ENCODE results near the gene MT1F.
A peak's percentile ranks its signal among the peaks of the same experiment; 100 is the strongest.
"Not testable (repeated sequence)": the region's sequence is repeated elsewhere in the genome, so short reads cannot be mapped to it uniquely, and the experiment has no call there.

MT1F gene

DNA sequence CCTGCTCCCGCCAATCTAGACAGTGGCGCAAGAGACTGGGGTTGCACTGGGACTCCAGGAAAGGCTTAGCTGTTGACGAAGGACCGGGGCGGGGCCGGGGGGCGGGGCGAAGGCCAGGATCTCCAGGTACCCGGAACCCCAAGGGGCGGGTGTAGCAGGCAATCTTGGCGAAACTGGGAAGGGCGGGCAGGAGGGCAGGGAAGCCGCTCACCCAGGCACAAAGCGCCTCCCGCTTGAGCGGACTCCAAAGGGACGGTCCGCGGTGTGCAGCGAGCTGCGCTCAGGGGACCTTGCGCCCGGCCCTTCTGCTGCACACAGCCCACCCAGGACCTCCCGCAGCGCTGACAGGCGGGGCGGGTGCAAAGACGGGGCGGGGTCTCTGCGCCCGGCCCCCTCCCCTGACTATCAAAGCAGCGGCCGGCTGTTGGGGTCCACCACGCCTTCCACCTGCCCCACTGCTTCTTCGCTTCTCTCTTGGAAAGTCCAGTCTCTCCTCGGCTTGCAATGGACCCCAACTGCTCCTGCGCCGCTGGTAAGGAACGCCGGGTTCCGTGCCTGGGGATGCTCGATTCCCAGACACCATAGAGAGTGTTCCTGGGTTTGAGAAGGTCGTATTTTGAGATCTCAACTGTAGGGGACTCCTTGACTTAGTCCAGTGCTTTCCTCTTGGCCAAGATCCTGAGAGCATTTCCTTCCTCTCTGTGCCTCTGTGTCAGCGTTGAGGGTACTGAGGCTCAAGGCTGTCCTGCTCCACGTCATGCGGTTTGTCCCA lies at the start of gene MT1F:
Gene MT1F, plus strand, starts transcription at position 405 of the 772 bp plus-strand sequence. Its CDS starts 100 bp downstream, at position 505.
- DNase-seq: peak; percentile 54

DNA sequence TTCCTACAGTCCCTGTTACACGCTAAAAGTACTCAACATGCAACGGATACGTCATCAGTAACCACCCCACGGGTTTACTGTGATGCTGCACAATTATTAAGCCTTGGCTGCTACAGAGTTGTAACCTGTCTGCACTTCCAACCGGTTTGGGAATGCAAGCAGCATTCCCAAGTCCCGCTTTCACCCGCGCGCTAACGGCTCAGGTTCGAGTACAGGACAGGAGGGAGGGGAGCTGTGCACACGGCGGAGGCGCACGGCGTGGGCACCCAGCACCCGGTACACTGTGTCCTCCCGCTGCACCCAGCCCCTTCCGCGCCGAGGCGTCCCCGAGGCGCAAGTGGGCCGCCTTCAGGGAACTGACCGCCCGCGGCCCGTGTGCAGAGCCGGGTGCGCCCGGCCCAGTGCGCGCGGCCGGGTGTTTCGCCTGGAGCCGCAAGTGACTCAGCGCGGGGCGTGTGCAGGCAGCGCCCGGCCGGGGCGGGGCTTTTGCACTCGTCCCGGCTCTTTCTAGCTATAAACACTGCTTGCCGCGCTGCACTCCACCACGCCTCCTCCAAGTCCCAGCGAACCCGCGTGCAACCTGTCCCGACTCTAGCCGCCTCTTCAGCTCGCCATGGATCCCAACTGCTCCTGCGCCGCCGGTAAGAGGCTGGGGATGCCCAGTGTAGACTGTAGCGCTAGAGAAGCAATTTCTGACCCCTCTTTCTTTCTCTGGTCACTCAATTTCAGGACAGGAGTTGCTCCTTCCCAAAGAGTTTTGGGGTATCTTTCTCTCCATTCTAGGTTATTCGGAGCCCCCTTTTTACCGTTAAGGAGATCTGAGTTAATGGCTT lies 49.5 kb upstream of the MT1F start, which contains the start of gene MT2A:
Gene MT2A, plus strand, starts transcription at position 542 of the 833 bp plus-strand sequence. Its CDS starts 72 bp downstream, at position 614.
- DNase-seq: peak; percentile 95

DNA sequence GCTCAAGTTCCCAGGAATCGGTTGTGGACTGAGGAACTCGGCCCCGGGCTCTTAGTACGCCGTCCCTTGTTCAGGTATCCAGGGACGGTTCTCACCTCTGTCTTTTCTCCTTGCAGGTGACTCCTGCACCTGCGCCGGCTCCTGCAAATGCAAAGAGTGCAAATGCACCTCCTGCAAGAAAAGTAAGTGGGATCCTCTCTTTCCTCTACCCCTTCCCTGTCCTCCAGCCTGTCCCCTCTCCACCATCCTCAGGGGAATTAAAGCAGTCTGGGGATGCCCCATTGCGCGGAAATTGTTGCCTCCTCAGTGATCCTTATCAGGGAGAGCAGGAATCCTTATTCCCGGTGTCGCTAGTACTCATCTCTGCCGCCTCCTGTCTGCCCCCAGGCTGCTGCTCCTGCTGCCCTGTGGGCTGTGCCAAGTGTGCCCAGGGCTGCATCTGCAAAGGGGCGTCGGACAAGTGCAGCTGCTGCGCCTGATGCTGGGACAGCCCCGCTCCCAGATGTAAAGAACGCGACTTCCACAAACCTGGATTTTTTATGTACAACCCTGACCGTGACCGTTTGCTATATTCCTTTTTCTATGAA lies 48.8 kb upstream of the MT1F start:
- DNase-seq: no peak

DNA sequence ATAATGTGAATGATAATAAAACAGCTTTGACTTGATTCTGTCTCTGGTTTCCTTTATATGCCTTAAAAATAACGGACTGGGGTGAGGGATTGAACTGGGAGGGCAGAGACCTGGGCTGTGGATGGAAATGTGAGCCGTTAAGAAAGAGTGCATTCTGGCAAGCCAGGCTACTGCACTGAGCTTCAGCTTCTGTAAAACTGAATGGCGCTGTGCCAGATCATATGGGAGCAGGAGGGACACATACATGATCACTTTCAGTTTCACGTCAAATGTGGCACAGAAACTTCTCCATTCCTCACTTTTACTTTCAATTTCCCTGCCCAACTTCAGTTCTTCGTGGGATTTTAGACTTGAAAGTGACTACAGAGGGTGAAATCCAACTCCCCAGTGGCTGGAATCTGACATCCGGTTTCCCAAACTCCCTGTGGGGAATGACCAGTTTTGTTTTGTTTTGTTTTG lies 48.3 kb upstream of the MT1F start:
- DNase-seq: peak; percentile 87

DNA sequence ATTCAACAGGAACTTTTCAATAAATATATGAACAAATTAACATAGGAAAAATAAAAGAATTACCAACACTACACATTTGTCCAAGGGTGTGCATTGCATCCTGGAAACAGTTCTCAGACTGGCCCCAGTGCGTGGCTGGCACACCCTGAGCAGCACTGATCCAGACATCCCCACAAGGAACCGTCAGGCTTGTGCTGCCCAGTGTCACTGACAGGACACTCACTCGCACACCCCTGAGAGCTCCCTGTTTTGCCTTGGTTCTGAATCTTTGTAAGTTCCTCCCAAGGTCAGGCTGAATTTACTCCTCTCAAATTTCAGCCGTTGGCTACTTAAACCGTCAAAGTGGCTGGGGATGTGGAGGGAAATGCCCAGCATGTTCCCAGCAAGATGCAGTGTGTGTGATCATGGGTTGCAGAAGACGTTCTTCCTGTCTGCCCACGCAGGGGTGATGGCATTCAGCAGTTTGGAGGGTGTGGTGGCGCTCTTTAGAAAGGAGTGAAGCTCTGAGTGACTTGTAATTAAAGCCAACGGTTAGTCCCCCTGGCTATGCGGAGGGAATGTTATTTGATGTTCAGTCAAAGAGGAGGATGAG lies 47.6 kb upstream of the MT1F start:
- DNase-seq: peak; percentile 82

DNA sequence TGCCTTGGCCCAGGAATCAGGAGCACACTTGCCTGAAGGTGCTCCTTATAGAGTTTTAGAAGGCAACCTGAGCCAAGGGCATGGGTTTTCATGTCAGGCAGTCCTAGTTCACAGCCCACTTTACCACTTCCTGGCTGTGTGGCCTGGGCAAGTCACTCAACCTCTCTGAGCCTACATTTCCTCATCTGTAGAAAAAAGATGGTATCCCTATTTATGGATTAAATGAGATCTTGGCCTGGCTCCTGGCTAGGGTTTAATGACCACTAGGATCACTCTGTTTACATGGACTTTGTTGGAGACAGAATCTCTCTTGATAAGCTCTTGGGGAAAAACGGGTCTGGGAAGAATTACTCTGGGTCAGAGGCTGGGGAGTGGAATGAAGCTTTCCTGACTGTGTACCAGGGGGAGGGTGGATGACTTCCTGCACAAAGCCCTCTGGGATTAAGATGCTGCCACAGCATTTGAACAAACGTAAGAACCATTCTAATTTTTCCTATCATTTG lies 47.1 kb upstream of the MT1F start:
- DNase-seq: no peak

DNA sequence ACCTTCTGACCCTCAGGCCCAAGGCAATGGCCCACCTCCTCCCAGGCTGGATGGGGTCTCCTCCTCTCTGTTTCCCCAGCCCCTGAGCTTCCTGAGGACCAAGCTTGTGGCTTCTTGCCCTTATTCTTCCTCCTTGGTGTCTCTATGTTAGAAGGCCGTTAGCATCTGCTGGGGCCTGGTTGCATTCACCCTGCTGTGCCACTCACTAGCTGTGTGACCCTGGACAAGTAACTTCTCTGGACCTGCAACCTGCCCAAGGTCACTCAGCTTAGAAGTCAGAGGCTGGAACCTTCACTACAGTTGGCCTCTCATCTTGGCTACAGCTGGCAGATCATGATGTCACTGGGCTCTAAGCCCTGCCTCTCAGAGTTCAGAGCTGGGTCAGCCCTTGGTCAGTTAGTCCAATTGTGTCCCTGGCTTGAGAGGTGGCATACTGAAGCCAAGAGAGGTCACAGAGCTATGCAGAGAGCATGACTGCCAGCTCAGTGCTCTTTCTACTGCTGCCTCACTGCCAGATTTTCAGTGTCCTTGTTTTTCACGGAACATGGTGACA lies 46.4 kb upstream of the MT1F start:
- no peak for DNase-seq

DNA sequence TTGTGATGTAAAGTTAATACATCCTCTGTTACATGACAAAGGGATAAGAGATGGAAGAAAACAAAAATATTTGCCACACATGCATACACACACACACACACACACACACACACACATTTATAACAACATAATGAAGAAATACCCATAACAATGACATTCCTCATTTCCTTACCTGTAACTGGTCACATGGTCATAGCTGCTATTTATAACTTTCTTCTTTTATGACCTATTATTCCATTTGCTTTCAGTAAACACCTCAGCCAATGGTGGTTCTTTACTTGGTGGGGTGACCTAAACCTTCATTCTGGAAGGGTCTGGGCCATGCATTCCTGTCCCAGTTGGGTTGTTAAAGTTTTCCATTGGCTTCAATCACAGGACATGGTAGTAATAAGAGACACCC lies 44.1 kb upstream of the MT1F start:
- no peak for DNase-seq

DNA sequence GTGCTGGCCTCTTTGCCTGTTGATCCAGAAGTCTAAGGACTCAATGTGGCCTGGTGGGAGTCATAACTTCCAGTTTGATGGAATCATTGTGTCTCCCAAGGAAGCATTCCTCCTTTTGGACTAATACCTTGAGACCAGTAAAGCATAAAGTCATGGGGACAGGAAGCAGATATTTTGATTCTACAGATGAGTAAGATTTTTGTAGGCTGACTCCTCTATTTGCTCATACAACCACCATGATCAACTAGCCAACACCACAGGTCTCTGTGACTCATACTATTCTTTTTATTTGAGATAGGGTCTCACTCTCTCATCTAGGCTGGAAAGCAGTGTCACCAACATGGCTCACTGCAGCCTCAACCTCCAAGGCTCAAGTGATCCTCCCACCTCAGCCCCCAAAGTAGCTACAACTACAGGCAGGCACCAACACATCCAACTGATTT lies 43.2 kb upstream of the MT1F start:
- DNase-seq: peak; percentile 86

DNA sequence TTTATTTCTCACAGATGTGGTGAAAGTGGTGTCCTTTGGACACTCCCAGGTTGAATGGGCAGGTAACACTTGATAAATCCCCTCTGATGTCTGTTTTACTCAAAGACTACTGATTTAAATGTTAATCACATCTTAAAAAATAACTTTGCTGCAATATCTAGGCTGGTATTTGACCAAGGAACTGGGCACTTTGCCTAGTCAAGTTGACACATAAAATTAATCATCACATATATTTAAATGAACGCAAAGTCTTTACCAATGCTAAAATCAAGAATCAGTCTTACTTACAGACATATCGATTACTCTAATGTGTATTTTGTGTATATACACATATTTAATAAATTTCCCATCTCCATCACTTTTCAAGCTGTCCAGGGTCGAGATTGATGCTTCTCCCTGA lies 42.4 kb upstream of the MT1F start:
- no peak for DNase-seq

DNA sequence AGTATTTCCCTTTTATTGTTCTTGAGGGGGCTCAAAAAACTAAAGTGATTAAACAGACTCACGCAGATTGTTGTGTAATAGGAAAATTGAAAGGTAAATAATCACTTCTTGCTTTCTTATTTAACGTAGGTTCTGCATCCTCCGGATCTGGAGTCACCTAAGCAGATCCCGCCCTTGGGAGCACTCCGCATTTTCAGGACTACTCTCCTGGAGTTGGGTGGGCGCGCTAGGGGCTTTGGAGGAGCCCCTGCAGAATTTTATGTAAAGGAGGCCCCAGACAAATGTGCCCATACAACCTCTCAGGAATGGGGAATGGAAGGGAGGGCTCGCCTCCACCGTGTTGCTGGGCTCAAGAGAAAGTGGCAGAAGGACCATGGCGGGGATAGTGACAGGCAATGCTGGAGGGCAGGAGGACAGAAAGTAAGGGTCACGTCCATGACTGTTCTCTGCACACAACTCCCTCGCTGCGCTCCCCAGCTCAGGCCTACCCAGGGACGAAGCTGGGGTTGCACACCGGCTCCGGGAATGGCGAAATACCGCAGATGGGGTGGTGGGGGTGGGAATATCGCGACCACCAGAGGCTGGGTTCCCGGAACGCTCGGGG lies 41.0 kb upstream of the MT1F start:
- no peak for DNase-seq

DNA sequence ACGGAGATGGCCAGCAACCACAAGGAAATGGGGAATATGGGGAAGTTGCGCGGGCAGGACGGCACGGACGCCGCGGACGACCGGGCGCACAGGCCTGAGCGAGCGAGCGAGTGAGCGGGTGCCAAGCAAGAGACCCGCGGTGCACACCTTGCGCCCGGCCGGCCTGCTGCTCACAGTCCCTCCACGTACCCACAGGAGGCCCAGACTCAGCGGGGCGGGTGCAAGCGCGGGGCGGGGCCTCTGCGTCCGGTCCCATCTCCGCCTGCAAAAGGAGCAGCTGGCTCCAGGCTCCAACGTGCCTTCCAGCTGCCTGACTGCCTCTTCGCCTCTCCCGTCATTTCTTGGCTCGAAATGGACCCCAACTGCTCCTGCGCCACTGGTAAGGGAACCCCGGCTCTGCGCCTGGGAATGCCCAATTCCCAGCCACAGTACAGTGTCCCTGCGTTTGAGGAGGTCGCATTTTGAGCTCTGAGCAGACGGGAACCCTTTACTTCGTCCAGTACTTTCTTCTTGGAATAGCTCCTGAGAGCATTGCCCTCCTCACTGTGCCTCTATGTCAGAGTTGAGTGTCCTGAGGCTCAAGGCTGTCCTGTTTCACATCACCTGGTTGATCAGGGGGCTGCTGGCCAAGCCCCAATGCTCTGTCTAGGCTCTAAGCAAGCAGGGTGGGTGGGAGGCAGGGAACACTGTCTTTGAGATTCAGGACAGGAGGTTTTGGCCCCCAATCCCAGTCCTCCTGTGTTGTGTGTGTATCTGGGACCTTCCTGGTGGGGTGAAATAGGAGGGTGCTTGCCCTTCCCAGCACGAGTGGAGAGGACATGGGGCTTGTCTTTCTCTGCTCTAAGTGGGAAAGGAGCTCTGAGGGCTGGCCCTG lies 40.3 kb upstream of the MT1F start:
- DNase-seq: peak; percentile 65

DNA sequence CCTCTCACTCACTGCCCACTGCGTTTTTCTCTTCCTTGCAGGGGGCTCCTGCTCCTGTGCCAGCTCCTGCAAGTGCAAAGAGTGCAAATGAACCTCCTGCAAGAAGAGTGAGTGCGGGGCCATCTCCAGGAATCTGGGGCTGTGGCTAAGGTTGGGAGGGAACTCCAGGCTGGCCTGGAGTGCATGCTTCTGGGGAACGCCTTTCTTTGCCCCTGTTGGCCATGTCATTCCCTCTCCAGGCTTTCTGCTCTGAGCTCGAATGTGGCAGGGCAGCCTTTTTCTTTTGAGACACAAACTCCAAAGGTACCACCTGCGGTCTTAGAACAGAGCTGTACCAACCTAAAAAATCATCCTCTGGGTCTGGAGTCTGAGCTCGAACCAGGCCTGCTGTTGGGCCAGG lies 39.6 kb upstream of the MT1F start:
- no peak for DNase-seq

DNA sequence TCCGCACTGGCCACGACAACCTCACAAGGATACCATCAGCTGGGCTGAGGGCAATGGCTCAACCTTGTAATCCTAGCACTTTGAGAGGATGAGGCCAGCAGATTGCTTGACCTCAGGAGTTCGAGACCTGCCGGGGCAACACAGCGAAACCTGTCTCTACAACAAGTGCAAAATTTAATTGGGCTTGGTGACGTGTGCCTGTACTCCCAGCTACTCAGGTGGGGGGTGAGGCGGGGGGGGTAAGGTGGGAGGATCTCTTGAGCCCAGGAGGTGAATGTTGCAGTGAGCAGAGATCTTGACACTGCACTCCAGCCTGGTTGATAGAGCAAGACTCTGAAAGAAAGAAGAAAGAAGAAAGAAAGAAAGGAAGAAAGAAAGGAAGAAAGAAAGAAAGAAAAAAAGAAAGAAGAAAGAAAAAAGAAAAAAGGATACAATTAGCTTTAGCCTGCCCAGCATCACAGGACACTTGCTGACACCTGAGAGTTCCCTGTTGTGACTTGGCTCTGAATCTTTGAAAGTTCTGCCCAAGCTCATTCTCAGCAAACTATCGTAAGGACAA lies 37.3 kb upstream of the MT1F start:
- no peak for DNase-seq

DNA sequence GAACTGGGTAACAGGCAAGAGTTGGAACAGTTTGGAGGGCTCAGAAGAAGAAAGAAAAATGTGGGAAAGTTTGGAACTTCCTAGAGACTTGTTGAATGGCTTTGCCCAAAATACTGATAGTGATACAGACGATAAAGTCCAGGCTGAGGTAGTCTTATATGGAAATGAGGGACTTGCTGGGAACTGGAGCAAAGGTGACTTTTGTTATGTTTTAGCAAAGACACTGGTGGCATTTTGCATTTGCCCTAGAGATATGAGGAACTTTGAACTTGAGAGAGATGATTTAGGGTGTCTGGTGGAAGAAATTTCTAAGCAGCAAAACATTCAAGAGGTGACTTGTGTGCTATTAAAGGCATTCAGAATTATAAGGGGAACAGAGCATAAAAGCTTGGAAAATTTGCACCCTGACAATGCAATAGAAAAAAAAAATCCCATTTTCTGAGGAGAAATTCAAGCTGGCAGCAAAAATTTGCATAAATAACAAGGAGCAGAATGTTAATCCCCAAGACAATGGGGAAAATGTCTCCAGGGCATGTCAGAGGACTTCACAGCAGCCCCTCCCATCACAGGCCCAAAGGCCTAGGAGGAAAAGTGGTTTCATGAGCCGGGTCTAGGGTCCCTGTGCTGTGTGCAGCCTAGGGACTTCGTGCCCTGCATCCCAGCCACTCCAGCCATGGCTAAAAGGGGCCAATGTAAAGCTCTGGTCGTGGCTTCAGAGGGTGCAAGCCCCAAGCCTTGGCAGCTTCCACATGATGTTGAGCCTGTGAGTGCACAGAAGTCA lies 35.9 kb upstream of the MT1F start:
- DNase-seq: not testable (repeated sequence)

DNA sequence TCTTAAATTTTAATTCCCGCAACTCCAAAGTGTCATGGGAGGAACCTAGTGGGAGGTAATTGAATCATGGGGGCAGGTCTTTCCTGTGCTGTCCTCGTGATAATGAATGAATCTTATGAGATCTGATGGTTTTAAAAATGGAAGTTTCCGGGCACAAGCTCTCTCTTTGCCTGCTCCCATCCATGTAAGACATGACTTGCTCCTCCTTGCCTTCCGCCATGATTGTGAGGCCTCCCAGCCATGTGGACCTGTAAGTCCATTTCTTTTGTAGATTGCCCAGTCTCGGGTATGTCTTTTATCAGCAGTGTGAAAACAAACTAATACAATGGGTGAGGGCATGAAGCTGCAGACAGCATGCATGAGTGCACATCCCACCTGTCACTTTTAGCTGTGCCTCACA lies 34.6 kb upstream of the MT1F start:
- not testable (repeated sequence) for DNase-seq

DNA sequence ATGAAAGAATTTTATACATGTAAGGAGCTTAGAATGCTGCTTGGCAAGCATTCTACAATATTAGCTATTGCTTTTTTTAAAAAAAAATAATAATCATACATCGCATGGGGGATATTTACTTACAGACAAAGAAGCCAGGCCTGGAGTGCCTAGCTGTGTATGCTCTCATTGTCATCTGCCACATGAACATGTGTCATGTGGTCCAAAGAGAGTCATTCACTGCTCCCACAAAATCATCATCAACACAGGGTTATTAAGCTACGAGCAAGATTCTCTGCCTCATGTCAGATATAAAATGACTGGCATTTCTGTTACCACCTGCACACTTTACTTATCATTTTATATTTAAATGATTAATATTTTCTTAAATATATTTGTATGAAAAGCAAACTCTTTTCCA lies 34.1 kb upstream of the MT1F start:
- DNase-seq: no peak

DNA sequence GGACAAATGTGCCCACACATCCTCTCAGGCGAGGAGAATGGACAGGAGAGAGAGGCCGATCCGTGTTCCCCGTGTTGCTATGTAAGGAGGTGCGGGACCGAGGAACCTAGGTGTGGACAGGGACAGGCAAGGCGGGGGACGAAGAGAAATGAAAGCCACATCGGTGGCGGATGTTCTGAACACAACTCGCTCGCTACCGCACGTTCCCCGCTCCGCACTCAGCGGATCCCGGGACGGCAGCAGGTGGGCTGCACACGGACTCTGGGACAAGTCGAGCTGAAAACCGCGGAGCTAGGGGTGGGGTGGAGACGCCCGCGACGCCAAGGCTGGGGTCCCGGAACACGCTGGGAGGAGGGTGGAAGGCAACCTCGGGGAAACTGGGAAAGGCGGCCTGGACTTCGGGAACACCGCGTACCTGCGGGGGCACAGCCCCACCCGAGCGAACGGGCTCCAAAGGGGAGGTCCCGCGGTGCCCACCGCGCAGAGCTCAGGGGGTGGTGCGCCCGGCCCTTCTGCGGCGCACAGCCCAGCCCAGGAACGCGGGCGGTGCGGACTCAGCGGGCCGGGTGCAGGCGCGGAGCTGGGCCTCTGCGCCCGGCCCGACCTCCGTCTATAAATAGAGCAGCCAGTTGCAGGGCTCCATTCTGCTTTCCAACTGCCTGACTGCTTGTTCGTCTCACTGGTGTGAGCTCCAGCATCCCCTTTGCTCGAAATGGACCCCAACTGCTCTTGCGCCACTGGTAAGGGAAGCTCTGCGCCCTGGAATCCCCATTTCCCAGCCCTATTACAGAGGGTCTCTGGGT lies 32.4 kb upstream of the MT1F start, which contains the start of gene MT1E:
Gene MT1E, plus strand, starts transcription at position 642 of the 803 bp plus-strand sequence. Its CDS starts 71 bp downstream, at position 713.
- DNase-seq: peak; percentile 76
